Activated naive CD4-positive, alpha-beta T cell treated with anti-CD3 and anti-CD28 coated beads, Interleukin-2, amount 50 U/mL, for 24 hours (primary cell): ENCODE measurements around the gene OBP2B.
"Not testable (repeated sequence)": the region's sequence is repeated elsewhere in the genome, so short reads cannot be mapped to it uniquely, and the experiment has no call there.

Experiments
- H3K27ac Mint-ChIP-seq: one replicate; pipeline ENCODE4 v1.8.0; 2021; ENCODE audit warnings: mild to moderate bottlenecking, mixed read lengths
- H3K27me3 Mint-ChIP-seq: one replicate; pipeline ENCODE4 v1.8.0; 2021; ENCODE audit warnings: mixed read lengths
- H3K36me3 Mint-ChIP-seq: one replicate; pipeline ENCODE4 v1.8.0; 2021; ENCODE audit warnings: mixed read lengths
- H3K4me1 Mint-ChIP-seq: one replicate; pipeline ENCODE4 v1.8.0; 2021; ENCODE audit warnings: mixed read lengths
- H3K4me3 Mint-ChIP-seq: one replicate; pipeline ENCODE4 v1.8.0; 2021; ENCODE audit warnings: mild to moderate bottlenecking, mixed read lengths
- H3K9me3 Mint-ChIP-seq: one replicate; pipeline ENCODE4 v1.8.0; 2021; ENCODE audit warnings: mixed read lengths

OBP2B gene

GRCh38 chr9:133171161-133171961 is 37.7 kb downstream of the OBP2B start:
- no peaks in the 10 kb centered on the region for H3K9me3 Mint-ChIP-seq
- no peaks in the 10 kb centered on the region for H3K4me1 Mint-ChIP-seq
- no peak overlapping the region for H3K27ac Mint-ChIP-seq
- H3K4me3 Mint-ChIP-seq: no peak overlapping the region
- H3K27me3 Mint-ChIP-seq: no peaks in the 10 kb centered on the region
- no peaks in the 10 kb centered on the region for H3K36me3 Mint-ChIP-seq

- no peak overlapping the region for H3K27ac Mint-ChIP-seq
- H3K36me3 Mint-ChIP-seq: no peaks in the 10 kb centered on the region
- no peaks in the 10 kb centered on the region for H3K9me3 Mint-ChIP-seq
- H3K4me3 Mint-ChIP-seq: no peak overlapping the region
- no peaks in the 10 kb centered on the region for H3K27me3 Mint-ChIP-seq
- no peaks in the 10 kb centered on the region for H3K4me1 Mint-ChIP-seq
Measured at GRCh38 chr9:133170716-133171115, 38.3 kb downstream of the OBP2B start.

GRCh38 chr9:133169687-133170086 is 39.4 kb downstream of the OBP2B start:
- H3K27ac Mint-ChIP-seq, H3K27me3 Mint-ChIP-seq, H3K4me3 Mint-ChIP-seq, H3K4me1 Mint-ChIP-seq, H3K36me3 Mint-ChIP-seq, H3K9me3 Mint-ChIP-seq: not testable (repeated sequence)

GRCh38 chr9:133169102-133169501 is 39.9 kb downstream of the OBP2B start:
- H3K27ac Mint-ChIP-seq: peak overlapping the region; percentile 23
- H3K27me3 Mint-ChIP-seq: no peaks in the 10 kb centered on the region
- H3K4me3 Mint-ChIP-seq: no peak overlapping the region
- no peaks in the 10 kb centered on the region for H3K4me1 Mint-ChIP-seq
- H3K36me3 Mint-ChIP-seq: no peaks in the 10 kb centered on the region
- H3K9me3 Mint-ChIP-seq: no peaks in the 10 kb centered on the region

GRCh38 chr9:133168432-133168831 is 40.6 kb downstream of the OBP2B start:
- Mint-ChIP-seq H3K27ac (no peak overlapping the region), H3K36me3 (no peaks in the 10 kb centered on the region), H3K27me3 (no peaks in the 10 kb centered on the region), H3K4me3 (no peak overlapping the region), H3K4me1 (no peaks in the 10 kb centered on the region), H3K9me3 (no peaks in the 10 kb centered on the region)

- Mint-ChIP-seq H3K4me1 (no peaks in the 10 kb centered on the region), H3K4me3 (no peak overlapping the region), H3K27ac (no peak overlapping the region), H3K9me3 (no peaks in the 10 kb centered on the region), H3K36me3 (no peaks in the 10 kb centered on the region), H3K27me3 (no peaks in the 10 kb centered on the region)
Measured at GRCh38 chr9:133167769-133168168, 41.3 kb downstream of the OBP2B start.

GRCh38 chr9:133167096-133167730 is 41.8 kb downstream of the OBP2B start:
- Mint-ChIP-seq H3K27me3 (no peaks in the 10 kb centered on the region), H3K4me3 (no peak overlapping the region), H3K36me3 (no peaks in the 10 kb centered on the region), H3K27ac (no peak overlapping the region), H3K4me1 (no peaks in the 10 kb centered on the region), H3K9me3 (no peaks in the 10 kb centered on the region)

- no peaks in the 10 kb centered on the region for H3K27me3 Mint-ChIP-seq
- no peak overlapping the region for H3K27ac Mint-ChIP-seq
- no peak overlapping the region for H3K4me3 Mint-ChIP-seq
- H3K36me3 Mint-ChIP-seq: no peaks in the 10 kb centered on the region
- no peaks in the 10 kb centered on the region for H3K9me3 Mint-ChIP-seq
- peaks cover 4% of the 10 kb centered on the region for H3K4me1 Mint-ChIP-seq
Measured at GRCh38 chr9:133166392-133166791, 42.7 kb downstream of the OBP2B start.

- H3K27ac Mint-ChIP-seq: no peak overlapping the region
- no peak overlapping the region for H3K4me3 Mint-ChIP-seq
- peaks cover 8% of the 10 kb centered on the region for H3K4me1 Mint-ChIP-seq
- no peaks in the 10 kb centered on the region for H3K27me3 Mint-ChIP-seq
- H3K9me3 Mint-ChIP-seq: no peaks in the 10 kb centered on the region
- H3K36me3 Mint-ChIP-seq: no peaks in the 10 kb centered on the region
Measured at GRCh38 chr9:133165452-133165730, 43.7 kb downstream of the OBP2B start.

- Mint-ChIP-seq H3K9me3 (no peaks in the 10 kb centered on the region), H3K27me3 (no peaks in the 10 kb centered on the region), H3K4me3 (peak overlapping the region; percentile 77), H3K36me3 (no peaks in the 10 kb centered on the region), H3K27ac (no peak overlapping the region), H3K4me1 (peaks cover 8% of the 10 kb centered on the region)
Measured at GRCh38 chr9:133164191-133164590, 44.9 kb downstream of the OBP2B start.

GRCh38 chr9:133163504-133164172 is 45.4 kb downstream of the OBP2B start, which contains the start of gene GBGT1:
Gene GBGT1, minus strand, starts transcription at chr9:133163914. Its CDS starts 1,502 bp downstream, at chr9:133162412.
- Mint-ChIP-seq H3K4me3 (peak within 1 kb of the TSS; percentile 77), H3K9me3 (no peaks in the 10 kb centered on the region), H3K27me3 (no peaks in the 10 kb centered on the region), H3K27ac (no peak within 1 kb of the TSS), H3K4me1 (peaks cover 8% of the 10 kb centered on the region), H3K36me3 (no peaks in the 10 kb centered on the region)

GRCh38 chr9:133162861-133163503 is 46.1 kb downstream of the OBP2B start:
- Mint-ChIP-seq H3K36me3 (no peaks in the 10 kb centered on the region), H3K4me1 (peaks cover 8% of the 10 kb centered on the region), H3K4me3 (peak overlapping the region; percentile 33), H3K27ac (no peak overlapping the region), H3K9me3 (no peaks in the 10 kb centered on the region), H3K27me3 (no peaks in the 10 kb centered on the region)

- Mint-ChIP-seq H3K36me3 (no peaks in the 10 kb centered on the region), H3K9me3 (no peaks in the 10 kb centered on the region), H3K4me1 (peaks cover 8% of the 10 kb centered on the region), H3K4me3 (peak overlapping the region; percentile 21), H3K27me3 (no peaks in the 10 kb centered on the region), H3K27ac (no peak overlapping the region)
Measured at GRCh38 chr9:133161547-133161950, 47.5 kb downstream of the OBP2B start.

- Mint-ChIP-seq H3K27me3 (no peaks in the 10 kb centered on the region), H3K9me3 (no peaks in the 10 kb centered on the region), H3K27ac (no peak overlapping the region), H3K4me3 (no peak overlapping the region), H3K36me3 (no peaks in the 10 kb centered on the region), H3K4me1 (peaks cover 8% of the 10 kb centered on the region)
Measured at GRCh38 chr9:133160742-133161546, 48.1 kb downstream of the OBP2B start.

- H3K4me1 Mint-ChIP-seq: peaks cover 8% of the 10 kb centered on the region
- no peak overlapping the region for H3K27ac Mint-ChIP-seq
- no peaks in the 10 kb centered on the region for H3K9me3 Mint-ChIP-seq
- no peaks in the 10 kb centered on the region for H3K27me3 Mint-ChIP-seq
- H3K4me3 Mint-ChIP-seq: no peak overlapping the region
- H3K36me3 Mint-ChIP-seq: no peaks in the 10 kb centered on the region
Measured at GRCh38 chr9:133158695-133159094, 50.4 kb downstream of the OBP2B start.
